ENCODE results near the gene WDR54. TPM values are rescaled to one million over a fixed set of nuclear protein-coding genes. Genes with fewer than 3 reads are reported as not detected.
A peak's percentile ranks its signal among the peaks of the same experiment; 100 is the strongest.

Gene WDR54
- total RNA-seq, 4 donors from 2014 or later = 9.6 to 25.2 (median 18.5) TPM

DNA sequence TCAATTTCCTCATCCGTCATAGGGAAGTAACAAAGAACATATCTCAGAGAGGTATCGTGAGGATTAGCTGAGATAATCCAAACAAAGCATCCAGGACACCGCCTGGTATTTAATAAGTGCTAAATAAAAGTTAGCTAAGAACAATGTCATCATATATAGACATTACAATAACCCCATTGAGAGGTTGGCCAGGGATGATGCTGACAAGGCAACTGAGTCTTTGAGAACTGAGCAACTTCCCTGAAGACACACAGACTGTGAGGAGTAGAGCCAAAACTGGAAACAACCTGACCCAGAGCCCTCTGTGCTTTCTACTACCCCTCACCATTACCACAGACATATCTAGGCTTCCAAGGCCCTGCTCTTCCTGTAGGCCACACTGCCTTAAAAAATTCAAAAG lies 39.8 kb upstream of the WDR54 start:
- H3K9me3 ChIP-seq = no peaks in the 10 kb centered on the region
- peak overlapping the region in 2 of 4 donors; percentile 8 to 16 for H3K27ac ChIP-seq
- WGBS, 2 donors = 62 to 66% methylated on average over 3 of the region's 3 CpGs
- DNase-seq (ENCODE audit: low spot score in 2 of 2) = no peak
- peaks cover 0 to 18% (median 0%) of the 10 kb centered on the region in 3 donors for H3K36me3 ChIP-seq
- TF ChIP-seq, protein P1, sequence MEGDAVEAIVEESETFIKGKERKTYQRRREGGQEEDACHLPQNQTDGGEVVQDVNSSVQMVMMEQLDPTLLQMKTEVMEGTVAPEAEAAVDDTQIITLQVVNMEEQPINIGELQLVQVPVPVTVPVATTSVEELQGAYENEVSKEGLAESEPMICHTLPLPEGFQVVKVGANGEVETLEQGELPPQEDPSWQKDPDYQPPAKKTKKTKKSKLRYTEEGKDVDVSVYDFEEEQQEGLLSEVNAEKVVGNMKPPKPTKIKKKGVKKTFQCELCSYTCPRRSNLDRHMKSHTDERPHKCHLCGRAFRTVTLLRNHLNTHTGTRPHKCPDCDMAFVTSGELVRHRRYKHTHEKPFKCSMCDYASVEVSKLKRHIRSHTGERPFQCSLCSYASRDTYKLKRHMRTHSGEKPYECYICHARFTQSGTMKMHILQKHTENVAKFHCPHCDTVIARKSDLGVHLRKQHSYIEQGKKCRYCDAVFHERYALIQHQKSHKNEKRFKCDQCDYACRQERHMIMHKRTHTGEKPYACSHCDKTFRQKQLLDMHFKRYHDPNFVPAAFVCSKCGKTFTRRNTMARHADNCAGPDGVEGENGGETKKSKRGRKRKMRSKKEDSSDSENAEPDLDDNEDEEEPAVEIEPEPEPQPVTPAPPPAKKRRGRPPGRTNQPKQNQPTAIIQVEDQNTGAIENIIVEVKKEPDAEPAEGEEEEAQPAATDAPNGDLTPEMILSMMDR (IDR thresholded peaks at IDR 0.05) = no peak
- TF ChIP-seq EP300 (IDR thresholded peaks at IDR 0.05) = no peak
- TF ChIP-seq POLR2A (IDR thresholded peaks at IDR 0.05) = no peak
- no peak overlapping the region for H3K4me3 ChIP-seq
- no peaks in the 10 kb centered on the region for H3K27me3 ChIP-seq
- peaks cover 0 to 85% (median 23%) of the 10 kb centered on the region in 4 donors for H3K4me1 ChIP-seq

DNA sequence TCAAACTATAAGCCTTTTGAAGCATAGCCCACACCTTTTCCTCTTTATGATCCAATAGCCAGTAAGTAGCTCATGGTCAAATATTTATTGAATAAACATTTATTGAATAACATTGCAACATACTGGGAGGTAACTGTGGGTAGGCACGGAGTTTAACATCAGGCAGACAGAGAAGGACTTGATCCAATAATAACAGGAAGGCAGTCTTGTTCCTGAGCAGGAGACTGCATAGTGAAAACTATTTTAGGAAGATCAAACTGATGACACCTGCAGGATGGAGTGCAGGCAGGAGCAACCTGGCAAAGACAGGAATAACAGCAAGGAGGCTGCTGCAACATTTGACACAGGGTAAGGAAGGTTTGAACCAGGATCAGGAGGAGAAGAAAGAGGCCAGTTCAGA lies 38.3 kb upstream of the WDR54 start:
- peaks cover 0 to 3% (median 0%) of the 10 kb centered on the region in 3 donors for H3K36me3 ChIP-seq
- DNase-seq (ENCODE audit: low spot score in 2 of 2) = no peak
- no peaks in the 10 kb centered on the region for H3K27me3 ChIP-seq
- 21 to 26% methylated on average over 1 of the region's 1 CpG for WGBS, 2 donors
- H3K4me1 ChIP-seq = peaks cover 0 to 96% (median 28%) of the 10 kb centered on the region in 4 donors
- no peaks in the 10 kb centered on the region for H3K9me3 ChIP-seq
- H3K27ac ChIP-seq = peak overlapping the region in 1 of 4 donors; percentile 14
- H3K4me3 ChIP-seq = no peak overlapping the region
- TF ChIP-seq POLR2A (IDR thresholded peaks at IDR 0.05) (no peak), EP300 (IDR thresholded peaks at IDR 0.05) (peak in 1 of 2 donors; percentile 26)
- TF ChIP-seq, protein P1 (IDR thresholded peaks at IDR 0.05) = no peak

DNA sequence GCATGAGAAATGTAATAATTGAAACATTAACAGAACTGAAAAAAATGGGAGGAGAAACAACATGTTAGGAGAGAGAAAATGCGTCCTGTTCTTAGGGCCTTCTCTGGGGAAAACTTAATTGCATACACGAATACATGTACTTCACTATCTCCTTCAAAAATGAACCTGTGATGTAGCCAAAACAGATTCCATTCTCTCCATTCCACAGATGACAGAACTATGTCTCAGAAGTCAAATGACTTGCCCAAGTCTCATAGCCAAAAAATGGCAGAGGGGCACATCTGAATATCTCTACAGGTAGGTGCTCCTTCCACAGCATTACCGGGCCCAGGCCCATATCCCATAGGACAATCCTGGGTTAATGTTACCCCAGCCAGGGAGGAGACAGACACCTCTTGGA lies 37.5 kb upstream of the WDR54 start:
- TF ChIP-seq EP300 (IDR thresholded peaks at IDR 0.05) = no peak
- no peak for TF ChIP-seq POLR2A (IDR thresholded peaks at IDR 0.05)
- TF ChIP-seq, protein P1 (IDR thresholded peaks at IDR 0.05) = no peak
- no peak overlapping the region for H3K4me3 ChIP-seq
- WGBS, 2 donors = 65% methylated on average over 3 of the region's 3 CpGs
- no peak for DNase-seq (ENCODE audit: low spot score in 2 of 2)
- peaks cover 0 to 97% (median 31%) of the 10 kb centered on the region in 4 donors for H3K4me1 ChIP-seq
- no peaks in the 10 kb centered on the region for H3K9me3 ChIP-seq
- no peaks in the 10 kb centered on the region for H3K27me3 ChIP-seq
- H3K27ac ChIP-seq = peak overlapping the region in 2 of 4 donors; percentile 20 to 57
- H3K36me3 ChIP-seq = peaks cover 0 to 3% (median 0%) of the 10 kb centered on the region in 3 donors

DNA sequence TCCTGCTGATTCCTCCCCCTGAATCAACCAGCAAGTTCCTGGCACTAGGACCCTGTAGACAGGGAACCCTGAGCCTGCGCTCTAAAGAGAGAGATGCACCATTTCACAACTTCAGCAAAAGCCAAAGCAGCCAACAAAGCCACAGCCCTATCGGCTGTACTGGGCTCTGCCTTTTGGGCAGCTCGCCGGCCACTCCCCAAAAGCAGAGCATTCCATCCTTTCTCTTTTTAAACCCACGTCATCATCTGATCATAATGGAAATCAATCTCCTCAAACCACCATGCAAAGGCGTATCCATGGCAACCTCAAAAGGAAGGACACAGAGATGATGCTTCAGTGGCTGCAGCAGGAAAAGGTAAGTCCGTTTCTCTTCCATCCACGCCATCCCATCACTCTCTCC lies 36.1 kb upstream of the WDR54 start:
- WGBS, 2 donors = 73 to 74% methylated on average over 8 of the region's 8 CpGs
- TF ChIP-seq EP300 (IDR thresholded peaks at IDR 0.05) (no peak), POLR2A (IDR thresholded peaks at IDR 0.05) (no peak)
- TF ChIP-seq, protein P1 (IDR thresholded peaks at IDR 0.05) = no peak
- peak overlapping the region in 2 of 4 donors; percentile 26 to 57 for H3K27ac ChIP-seq
- no peak overlapping the region for H3K4me3 ChIP-seq
- peaks cover 0 to 97% (median 34%) of the 10 kb centered on the region in 4 donors for H3K4me1 ChIP-seq
- no peaks in the 10 kb centered on the region for H3K9me3 ChIP-seq
- no peak for DNase-seq (ENCODE audit: low spot score in 2 of 2)
- peaks cover 0 to 3% (median 0%) of the 10 kb centered on the region in 3 donors for H3K36me3 ChIP-seq
- H3K27me3 ChIP-seq = no peaks in the 10 kb centered on the region

DNA sequence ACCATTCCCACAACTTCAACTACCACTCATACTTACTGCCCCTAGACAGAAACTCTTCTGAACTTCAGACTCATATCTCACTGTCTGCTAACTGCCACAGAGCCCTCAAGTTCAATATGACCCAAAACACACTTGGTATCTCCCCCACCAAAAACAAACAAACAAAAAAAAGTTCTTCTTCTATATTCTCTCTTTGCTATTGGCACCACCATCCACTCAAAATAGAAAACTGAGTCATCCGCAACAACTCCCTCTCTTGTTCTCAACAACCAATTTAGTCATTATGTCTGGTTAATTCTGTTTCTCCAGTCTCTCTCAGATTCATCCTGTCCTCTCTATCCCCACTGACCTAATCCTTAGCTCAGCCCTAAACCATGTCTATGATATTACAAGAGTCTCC lies 34.2 kb upstream of the WDR54 start:
- TF ChIP-seq POLR2A (IDR thresholded peaks at IDR 0.05) = no peak
- TF ChIP-seq, protein P1 (IDR thresholded peaks at IDR 0.05) = no peak
- TF ChIP-seq EP300 (IDR thresholded peaks at IDR 0.05) = no peak
- peak overlapping the region in 2 of 4 donors; percentile 13 to 63 for H3K27ac ChIP-seq
- no peaks in the 10 kb centered on the region for H3K9me3 ChIP-seq
- WGBS, 2 donors = 67 to 82% methylated on average over 1 of the region's 1 CpG
- no peak for DNase-seq (ENCODE audit: low spot score in 2 of 2)
- H3K4me3 ChIP-seq = no peak overlapping the region
- peaks cover 0 to 3% (median 0%) of the 10 kb centered on the region in 3 donors for H3K36me3 ChIP-seq
- no peaks in the 10 kb centered on the region for H3K27me3 ChIP-seq
- peaks cover 0 to 88% (median 36%) of the 10 kb centered on the region in 4 donors for H3K4me1 ChIP-seq

Data from tibial nerve (tissue), 4 donors.